NK-92 (cell line): Measurements from ENCODE around the gene GUK1.
"Not testable (repeated sequence)": the region's sequence is repeated elsewhere in the genome, so short reads cannot be mapped to it uniquely, and the experiment has no call there.

Experiments used
- DNase-seq: peaks from one replicate; lab custom pipeline; 2025; ENCODE audit not compliant: unreplicated experiment; lab: John Stamatoyannopoulos, UW

GUK1 gene

GRCh38 chr1:228104526-228105269 lies 35.4 kb upstream of the GUK1 start:
- no peak for DNase-seq

- DNase-seq, result no peak
Measured at GRCh38 chr1:228105270-228105995, 34.6 kb upstream of the GUK1 start.

DNA sequence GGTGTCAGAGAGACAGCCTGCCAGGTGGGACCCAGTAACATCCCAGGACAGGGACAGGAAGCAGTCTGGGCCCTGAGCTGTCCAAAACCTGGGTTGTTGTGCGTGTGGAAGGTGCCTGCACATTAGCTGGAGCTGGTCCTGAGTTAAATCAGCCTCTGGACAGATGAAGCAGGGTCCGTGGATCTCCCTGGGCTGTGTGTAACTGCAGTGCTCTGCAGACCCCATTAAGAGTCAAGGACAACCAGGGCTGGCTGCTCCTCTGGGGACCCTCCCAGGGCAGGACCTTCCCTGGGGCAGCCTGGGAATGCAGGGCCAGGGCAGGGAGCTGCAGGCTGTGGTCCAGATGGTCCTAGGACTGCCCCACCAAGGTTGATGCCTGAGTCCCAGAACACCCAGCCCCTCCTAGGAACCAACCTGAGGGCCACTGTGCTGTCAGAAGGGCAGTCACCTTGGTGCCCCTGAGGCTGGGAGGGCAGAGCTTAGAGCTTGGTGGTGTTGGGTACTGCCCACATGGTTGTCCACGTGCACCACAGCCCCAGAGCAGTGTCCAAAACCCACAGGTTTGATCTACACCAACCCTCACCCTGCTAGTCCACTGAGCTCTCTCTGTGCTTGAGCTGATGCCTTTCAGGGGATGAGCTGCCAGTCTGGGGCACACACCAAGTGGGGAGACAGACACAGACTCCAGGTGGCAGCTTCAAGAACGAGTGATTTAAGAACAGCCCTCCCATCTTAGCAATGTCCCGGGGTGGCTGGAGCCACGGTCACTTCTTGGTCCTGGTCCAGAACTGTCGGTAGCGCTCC lies 33.9 kb upstream of the GUK1 start:
- DNase-seq, result no peak

DNA sequence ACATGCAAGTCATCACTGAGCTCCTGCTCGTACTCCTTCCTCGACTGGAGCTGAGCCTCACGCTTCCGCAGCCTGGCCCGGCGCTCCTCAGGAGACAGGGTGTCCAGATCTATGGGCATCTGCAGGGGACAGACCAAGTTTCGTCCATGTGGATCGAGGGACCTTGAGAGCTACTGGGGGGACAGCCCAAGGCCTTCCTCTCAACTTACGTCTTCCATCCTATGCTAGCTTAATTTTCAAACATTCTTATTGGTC lies 33.4 kb upstream of the GUK1 start:
- DNase-seq, result no peak

GRCh38 chr1:228107636-228108035 lies 32.4 kb upstream of the GUK1 start:
- DNase-seq, result no peak

- no peak for DNase-seq
Measured at GRCh38 chr1:228108055-228108690, 31.9 kb upstream of the GUK1 start.

DNA sequence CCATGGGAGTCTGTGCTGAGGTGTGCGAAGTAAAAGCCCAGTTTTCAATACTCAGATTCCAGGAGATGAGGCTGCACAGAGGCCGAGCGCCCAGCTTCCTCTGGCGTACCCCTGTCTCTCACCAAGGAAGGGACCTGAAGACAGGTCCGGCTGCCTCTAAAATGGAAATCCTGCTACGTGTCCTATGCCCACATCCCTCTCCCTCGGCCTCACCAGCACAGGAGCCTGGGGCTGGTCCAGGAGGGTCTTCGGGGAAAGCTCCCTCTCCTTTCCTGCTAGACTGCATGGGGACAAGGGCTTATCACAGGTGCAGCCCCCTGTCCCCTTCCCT lies 31.4 kb upstream of the GUK1 start:
- no peak for DNase-seq

DNA sequence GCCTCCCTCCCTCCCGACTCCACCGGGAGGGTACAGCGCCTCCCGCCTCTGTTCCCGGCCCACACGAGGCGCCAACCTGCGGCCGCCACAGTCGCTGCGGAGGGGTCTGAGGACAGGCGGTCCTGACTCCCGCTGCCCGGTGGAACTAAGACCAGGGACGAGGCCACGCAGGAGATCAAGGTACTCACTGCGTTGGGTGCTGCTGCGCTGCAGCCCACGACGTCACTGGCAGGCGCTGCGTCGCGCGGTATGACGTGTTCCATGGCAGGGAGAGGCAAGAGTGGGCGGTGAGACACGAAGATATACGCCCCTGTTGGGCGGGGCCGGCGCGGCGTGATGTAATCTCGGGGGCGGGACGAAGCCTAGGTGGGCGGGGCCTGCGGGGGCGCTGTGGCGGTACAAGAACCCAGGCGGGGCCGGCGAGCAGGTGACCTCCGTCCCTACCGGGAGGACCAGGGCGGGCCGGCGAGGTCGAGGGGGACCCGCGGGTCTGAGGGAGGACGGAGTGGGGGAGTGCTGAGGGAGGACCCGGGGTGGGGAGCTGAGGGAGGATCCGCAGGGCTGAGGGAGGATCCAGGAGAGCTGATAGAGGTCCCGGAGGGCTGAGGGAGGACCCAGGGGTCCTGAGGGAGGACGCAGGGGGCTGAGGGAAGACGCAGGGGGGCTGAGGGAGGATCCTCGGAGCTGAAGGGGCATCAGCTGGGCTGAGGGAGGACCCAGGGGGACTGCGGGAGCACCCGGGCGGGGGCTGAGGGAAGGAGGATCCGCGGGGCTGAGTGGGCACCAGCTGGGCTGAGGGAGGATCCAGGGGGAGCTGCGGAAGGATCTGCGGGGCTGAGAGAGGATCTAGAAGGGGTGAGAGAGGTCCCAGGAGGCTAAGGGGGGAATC lies 30.8 kb upstream of the GUK1 start, which contains the start of gene MRPL55:
MRPL55 (minus strand) TSS at position 227 of the 889 bp plus-strand sequence. CDS start 1,039 bp downstream, outside the sequence.
- peak; percentile 88 for DNase-seq

DNA sequence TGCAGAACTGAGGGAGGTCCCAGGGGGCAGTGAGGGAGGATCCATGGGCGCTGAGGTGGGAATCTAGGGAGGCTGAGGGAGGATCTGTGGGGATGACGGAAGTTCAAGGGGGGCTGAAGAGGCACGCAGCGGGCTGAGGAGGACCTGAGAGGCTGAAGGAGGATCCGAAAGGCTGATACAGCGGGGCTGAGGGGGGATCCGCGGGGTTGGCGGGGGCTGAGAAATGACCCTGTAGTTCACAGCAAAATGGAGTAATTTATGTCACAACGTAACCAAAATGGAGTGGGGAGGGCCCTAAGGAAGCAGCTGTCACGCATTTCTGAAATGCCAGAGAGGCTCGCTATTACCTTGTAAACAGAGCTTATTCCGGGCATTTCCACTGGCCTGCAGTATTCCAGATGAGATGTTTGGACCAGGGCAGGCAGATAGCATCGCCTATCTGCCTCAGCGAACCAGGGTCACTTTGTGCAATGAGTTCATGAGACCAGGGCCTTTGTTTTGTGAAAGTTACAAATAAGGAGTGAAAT lies 30.1 kb upstream of the GUK1 start:
- DNase-seq, result no peak

DNA sequence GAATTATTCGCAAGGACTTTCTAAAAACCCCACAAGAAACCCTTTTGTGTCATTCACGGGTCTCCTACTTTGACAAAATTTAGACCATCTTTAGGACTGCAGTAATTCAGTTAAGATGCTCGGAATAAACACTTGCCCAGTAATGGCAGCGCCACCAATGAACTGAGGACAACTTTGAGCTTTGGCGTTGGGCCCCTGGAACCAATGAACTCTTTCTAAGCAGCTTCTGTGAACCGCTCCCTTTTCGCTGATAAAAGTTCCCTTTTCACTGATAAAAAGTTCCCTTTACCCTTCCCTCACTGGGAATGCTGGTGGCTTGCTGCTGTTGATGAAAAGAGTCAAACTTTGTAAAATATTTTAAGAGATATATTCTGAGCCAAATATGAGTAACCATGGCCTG lies 29.5 kb upstream of the GUK1 start:
- DNase-seq, result no peak

GRCh38 chr1:228111315-228111714 lies 28.8 kb upstream of the GUK1 start:
- not testable (repeated sequence) for DNase-seq

- DNase-seq, result no peak
Measured at GRCh38 chr1:228112167-228112566, 27.9 kb upstream of the GUK1 start.

- DNase-seq, result no peak
Measured at GRCh38 chr1:228112617-228113016, 27.5 kb upstream of the GUK1 start.

DNA sequence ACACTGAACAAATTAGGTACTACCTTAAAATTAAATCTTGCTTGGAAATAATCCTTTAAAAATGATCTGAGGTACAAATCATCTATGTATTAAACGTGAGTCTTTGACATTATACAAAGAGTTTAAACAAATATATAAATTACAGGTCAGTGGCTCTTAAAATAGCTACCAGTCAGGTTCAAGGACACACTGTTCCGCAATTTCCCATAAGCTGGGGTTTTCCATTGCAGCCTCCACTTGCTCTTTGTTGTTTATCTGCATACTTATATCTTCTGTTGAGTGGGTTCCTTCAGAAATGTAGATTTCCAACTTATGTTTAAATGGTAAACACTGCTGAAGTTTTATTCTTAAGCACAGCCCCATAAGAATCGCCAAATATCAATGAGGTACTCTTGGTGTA lies 25.3 kb upstream of the GUK1 start:
- no peak for DNase-seq

DNA sequence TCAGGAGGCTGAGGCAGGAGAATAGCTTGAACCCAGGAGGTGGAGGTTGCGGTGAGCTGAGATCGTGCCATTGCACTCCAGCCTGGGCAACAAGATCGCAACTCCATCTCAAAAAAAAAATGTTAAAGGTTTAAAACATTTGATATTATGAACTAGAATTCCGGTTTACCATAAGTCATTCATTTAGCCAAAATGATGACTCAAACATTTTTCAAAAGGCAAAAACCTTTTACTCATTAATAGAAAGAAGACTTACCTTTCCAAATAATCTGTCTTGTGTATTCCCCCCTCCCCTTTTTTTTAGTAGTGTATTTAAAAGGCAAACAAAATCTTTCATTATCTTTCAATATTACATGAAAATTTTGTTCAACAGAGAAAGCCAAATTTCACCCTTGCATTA lies 22.7 kb upstream of the GUK1 start:
- no peak for DNase-seq

- DNase-seq, result no peak
Measured at GRCh38 chr1:228118040-228118439, 22.0 kb upstream of the GUK1 start.

- no peak for DNase-seq
Measured at GRCh38 chr1:228120351-228120750, 19.7 kb upstream of the GUK1 start.

DNA sequence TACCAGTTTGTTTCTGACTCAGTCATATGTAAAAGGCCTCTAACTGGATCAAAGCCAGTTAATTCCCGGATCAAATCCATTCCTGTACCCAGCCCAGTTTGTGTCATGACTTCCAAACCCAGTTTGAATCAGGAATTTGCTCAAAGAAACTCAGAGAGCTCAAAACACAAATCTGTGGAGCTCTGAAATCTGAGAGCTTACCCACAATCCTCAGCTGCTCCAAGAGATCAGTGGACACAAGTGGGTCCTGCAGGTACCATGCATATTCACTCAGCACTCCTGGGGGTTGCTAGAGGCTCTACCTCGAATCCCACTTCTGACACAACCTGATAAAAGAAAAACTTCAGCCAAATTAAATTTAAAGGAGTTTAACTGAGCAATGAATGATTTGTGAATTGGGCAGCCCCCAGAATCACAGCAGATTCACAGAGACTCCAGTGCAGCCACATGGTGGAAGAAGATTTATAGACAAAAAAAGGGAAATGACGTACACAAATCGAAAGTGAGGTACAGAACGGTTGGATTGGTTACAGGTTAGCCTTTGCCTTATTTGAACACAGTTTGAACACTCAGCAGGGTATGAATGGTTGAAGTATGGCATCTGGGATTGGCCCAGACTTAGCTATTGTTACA lies 19.1 kb upstream of the GUK1 start:
- DNase-seq, result no peak

DNA sequence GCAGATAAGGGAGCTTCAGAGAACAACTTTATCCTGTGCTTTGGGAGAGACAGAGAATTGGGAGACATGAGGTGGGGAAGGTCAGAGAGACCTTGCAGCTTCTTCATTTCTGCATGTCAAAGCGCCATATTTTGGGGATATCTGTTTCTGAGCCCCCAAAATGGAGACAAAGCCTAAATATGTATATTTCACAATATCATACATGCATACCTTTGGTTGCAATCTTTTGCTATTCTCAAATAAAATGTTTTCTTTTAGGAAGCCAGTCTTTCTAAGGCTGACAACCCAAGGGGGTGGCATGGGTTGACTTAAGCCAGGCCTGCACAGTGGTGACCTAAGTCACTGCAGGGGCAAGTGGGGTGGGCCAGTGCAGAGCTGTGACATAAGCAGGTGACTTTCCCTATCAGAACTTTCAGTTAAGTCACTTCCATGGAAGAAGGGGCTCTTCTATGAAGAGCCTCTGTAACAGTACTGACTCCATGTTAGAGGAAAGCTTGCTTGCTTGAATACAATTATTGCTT lies 17.1 kb upstream of the GUK1 start:
- no peak for DNase-seq

GRCh38 chr1:228123505-228123904 lies 16.6 kb upstream of the GUK1 start:
- no peak for DNase-seq
